ENCODE data around the gene CPSF4.

CPSF4 gene

DNA sequence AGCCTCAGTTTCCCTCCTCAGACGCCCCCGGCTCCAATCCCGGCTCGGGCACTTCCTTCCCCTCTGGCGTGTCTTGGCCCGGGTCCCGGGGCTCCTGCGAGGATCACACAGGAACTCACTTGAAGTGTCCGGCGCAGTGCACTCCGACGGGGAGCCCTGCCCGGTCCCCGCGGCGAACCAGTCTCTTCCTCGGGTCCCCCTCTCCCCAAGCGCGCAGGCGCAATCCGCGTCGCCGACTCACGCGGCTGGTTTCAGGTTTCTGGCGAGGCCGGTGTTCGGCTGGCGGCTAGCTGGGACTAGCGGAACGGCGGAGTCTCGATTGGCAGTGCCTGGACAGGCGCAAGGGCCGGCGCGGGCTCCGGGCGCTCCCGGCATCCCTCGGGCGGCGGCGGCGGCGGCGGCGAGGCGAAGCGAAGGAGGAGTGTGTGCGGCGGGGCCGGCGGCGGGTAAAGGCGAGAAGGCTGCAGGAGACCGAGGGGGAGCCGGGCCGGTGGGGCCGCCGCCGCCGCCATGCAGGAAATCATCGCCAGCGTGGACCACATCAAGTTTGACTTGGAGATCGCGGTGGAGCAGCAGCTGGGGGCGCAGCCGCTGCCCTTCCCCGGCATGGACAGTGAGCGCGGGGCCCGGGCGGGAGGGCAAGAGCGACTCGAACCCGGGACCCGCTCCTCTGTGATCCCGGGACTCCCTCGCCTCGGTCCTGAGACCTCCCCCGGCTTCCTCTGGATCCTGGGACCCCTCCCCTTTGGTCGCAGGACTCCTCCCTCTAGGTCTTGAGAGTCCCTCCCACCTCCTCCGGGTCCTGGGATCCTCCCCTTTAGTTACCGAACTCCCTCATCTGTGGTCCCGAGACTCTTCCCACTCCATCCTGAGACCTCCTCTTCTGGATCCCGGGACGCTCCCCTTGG lies at the start of gene CPSF4, which contains the start of gene PTCD1:
Gene CPSF4 (plus strand): TSS at position 371 of the 908 bp plus-strand sequence. CDS start 140 bp downstream, at position 511.
Gene PTCD1 (minus strand): TSS at position 226 of the 908 bp plus-strand sequence. CDS start 3,556 bp downstream, outside the sequence.
- peak; percentile 99 for DNase-seq (ENCODE audit: low spot score)

DNA sequence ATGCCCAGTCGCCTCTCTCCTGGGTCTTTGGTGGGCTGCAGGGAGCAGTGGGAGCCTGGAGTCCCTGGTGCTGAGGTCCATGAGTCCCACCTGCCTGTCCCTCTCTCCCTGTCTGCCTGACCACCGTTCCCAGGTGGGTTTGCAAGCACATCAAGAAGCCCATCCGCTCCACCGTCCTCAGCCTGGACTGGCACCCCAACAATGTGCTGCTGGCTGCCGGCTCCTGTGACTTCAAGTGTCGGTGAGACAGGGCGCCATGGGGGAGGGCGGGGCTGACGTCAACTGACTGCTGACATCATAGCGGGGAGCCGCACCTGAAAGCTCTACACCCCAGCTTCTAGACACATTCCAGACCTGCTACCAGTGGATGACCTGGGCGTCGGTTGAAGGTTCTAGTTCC lies 49.0 kb upstream of the CPSF4 start:
- DNase-seq (ENCODE audit: low spot score), result no peak

GRCh38 chr7:99390941-99391602 lies 47.7 kb upstream of the CPSF4 start:
- no peak for DNase-seq (ENCODE audit: low spot score)

DNA sequence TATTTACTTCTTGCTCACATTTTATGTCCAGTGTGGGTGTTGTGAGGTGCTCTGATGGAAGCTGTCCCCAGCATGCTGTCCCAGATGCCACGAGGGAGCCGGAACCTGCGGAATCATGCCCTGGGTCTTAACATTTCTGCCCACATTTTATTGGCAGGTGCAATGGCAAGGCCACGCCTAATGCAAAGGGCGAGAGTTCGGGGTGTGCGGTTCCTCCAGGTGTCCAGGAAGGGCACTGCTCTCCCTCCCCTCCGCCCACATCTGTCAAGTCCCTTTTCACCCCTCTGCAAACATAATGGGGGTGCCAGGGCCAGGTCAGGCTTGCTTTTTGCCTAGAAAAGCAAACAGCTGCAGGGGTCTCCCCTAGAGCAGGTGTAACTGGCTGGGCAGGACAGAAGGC lies 46.7 kb upstream of the CPSF4 start:
- peak; percentile 77 for DNase-seq (ENCODE audit: low spot score)

DNA sequence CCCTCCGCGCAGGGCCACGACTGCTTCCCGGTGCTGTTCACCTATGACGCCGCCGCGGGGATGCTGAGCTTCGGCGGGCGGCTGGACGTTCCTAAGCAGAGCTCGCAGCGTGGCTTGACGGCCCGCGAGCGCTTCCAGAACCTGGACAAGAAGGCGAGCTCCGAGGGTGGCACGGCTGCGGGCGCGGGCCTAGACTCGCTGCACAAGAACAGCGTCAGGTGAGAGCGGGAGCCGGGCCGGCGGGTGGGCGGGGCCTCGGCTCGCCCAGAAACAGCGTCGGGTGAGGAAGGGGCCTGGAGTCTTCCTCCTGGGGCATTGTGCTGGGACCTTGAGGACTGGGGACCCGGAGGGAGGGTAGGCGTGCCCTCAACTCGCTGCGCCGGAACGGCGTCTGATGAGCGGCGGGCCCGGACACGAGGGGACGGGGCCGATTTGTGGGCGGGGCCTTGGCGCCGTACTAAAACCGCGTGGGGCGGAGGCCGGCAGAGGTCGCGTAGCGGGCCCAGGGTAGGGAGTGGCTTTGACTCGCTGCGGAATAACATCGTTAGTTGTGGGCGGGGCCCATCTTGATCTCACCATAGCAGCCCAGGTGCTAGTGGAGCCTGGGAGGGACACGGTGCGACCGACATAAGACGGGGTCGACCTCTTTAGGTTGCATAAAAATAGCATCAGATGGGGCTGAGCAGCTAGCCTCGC lies 45.9 kb upstream of the CPSF4 start:
- DNase-seq (ENCODE audit: low spot score), result peak; percentile 97

DNA sequence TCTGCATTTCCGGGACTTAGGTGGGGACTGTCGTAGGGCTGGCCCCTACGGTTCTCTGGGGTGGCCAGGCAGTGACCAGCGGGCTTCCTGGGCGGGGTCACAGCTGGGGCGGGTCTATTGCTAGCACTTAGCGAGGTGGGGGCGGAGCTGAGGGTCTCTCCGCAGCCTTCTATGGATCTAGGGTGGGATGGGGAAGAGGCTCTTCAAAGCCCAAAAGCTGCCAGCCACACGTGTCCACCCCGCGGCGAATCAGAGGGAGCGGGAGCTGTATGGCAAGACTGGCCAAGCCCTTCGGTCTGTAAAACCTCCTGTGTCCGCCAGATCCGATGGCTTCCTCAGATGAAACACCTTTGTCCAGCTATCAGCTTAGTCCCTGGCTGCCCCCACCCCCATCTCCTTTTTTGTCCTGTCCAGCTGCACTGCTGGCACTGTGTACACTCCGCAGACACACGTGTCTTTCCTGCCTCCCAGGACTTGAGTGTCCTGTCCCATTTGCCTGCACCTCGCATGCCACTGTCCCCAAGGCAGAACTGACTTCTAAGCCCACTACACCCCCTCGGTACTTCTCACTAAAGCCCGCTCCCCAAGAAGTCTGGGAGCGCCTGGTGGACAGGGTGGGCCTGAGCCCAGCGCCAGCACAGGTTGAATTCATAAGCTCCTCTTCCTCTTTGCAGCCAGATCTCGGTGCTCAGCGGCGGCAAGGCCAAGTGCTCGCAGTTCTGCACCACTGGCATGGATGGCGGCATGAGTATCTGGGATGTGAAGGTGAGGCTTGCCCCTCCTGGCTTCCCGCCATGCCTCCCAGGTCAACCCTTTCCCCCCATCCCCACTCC lies 45.2 kb upstream of the CPSF4 start:
- DNase-seq (ENCODE audit: low spot score), result peak; percentile 77

GRCh38 chr7:99394188-99394502 lies 44.6 kb upstream of the CPSF4 start:
- DNase-seq (ENCODE audit: low spot score), result no peak

GRCh38 chr7:99395616-99396327 lies 43.0 kb upstream of the CPSF4 start:
- DNase-seq (ENCODE audit: low spot score), result no peak

DNA sequence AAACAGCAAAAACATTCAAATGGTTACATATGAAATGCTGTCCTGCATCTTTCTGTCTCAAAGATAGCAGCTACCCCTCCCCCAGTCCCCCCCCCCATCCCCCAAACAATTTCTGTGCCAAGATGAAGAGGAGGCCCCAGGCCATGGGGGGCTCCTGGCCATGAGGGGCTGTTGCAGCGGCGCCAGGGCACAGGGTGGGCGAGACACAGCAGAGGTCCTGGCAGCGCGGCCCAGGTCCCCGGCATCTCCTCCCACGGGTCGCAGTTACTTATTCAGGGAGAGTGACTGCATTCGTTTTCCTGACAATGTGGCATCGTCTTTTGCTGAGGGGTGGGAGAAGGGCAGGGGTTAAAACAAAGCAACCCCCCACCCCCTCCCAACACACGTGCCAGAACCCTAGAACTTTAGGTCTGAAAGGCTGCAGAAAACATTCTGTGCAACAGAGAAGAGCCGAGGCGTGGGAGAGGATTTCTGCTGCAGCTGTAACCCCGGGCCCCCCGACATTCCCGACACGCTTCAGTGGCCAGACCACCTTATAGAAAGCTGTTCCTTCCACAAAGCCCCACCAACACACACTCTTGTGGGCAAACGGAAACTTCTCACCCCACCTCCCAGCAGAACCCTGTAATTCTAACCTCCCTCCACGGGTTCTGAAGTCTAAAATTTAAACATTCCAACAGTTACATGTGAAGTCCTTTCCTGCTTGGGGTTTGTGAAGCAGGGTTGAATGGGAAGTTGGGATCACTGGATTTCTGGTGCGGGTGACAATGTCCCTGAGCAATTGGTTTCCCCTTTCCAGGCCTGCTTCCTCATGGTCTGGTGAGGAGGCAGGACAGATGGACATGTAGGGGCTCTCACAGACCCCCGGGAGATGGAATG lies 42.1 kb upstream of the CPSF4 start:
- DNase-seq (ENCODE audit: low spot score), result no peak

GRCh38 chr7:99397297-99397983 lies 41.3 kb upstream of the CPSF4 start:
- no peak for DNase-seq (ENCODE audit: low spot score)

GRCh38 chr7:99398891-99399445 lies 39.8 kb upstream of the CPSF4 start:
- DNase-seq (ENCODE audit: low spot score), result no peak

DNA sequence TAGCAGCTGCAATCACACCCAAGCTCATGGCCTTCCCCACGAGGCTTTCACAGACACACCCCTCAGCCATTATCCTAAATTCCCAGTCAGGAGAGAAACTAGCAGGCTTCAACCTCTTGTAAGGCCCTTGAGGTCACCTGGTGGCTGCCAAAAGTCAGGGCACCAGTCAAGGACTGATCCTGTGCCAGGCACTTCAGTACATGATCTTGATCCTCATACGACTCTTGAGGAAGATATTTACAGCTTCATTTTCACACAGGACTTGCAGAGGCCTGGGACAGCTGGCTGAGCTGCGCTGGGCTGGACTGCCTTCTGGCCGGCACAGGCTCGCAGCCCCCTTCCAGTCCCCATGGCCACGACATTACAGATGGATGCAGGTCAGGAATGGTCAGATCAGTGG lies 39.1 kb upstream of the CPSF4 start:
- no peak for DNase-seq (ENCODE audit: low spot score)

- no peak for DNase-seq (ENCODE audit: low spot score)
Observed at GRCh38 chr7:99402854-99403253, 35.9 kb upstream of the CPSF4 start.

GRCh38 chr7:99403764-99404163 lies 35.0 kb upstream of the CPSF4 start:
- DNase-seq (ENCODE audit: low spot score), result no peak

- DNase-seq (ENCODE audit: low spot score), result no peak
Observed at GRCh38 chr7:99404235-99404976, 34.3 kb upstream of the CPSF4 start.

GRCh38 chr7:99404977-99405320 lies 33.8 kb upstream of the CPSF4 start:
- DNase-seq (ENCODE audit: low spot score), result no peak

DNA sequence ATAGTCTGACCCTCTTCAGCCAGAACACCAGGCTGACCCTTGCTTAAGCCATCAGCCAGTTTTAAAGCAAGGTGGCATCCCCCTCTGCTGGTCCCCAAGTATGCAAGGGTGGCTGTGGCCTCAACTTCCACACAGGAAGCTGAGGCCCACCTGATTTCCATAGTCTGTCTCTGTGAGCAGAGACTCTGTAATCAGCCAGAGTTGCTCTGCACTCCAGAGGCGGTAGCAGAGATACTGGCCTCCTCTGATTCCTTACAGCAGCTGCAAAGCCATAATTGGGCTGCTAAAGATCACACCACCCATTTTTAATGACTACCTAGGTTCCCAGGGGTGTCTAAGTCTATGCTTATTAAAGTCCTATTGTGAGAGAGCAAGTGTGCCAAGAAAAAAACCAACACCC lies 32.2 kb upstream of the CPSF4 start:
- no peak for DNase-seq (ENCODE audit: low spot score)

DNA sequence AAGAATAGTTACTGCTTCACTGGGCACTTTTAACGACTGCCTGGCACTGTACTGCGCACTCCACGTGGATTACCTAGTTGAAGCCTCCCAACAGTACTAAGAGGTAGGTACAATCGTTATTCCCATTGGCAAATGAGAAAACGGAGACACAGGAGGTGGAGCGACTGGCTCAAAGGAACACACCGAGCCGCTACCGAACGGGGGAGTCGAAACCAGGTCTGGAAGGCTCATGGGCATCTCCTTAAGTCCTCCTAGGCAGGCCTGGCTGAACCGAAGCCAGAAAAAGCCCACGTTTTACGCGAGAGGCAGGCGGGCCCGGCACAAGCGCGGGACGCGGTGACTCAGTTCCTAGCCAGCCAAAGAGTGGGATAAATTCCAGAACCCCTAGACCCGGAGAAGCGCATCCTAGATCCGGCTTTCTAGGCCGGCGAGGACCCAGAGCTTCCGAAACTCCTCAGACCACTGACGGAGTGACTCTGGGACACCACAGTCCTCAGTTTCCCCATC lies 30.8 kb upstream of the CPSF4 start:
- DNase-seq (ENCODE audit: low spot score), result peak; percentile 73
